MCF 10A (cell line): ENCODE measurements around the gene GAB4. TPM values are rescaled to one million over a fixed set of nuclear protein-coding genes. Genes with fewer than 3 reads are reported as not detected.
"Not testable (repeated sequence)": the region's sequence is repeated elsewhere in the genome, so short reads cannot be mapped to it uniquely, and the experiment has no call there.

ENCODE experiments used
- BruUV-seq: library from RNA; stranded (reverse); fragments of 400-500 nt; replicated peaks from 2 replicates; lab custom pipeline; 2021; lab: Mats Ljungman, UMichigan
- CTCF ChIA-PET: fragments of 300-600 bp; sonication (Branson Sonifier 250); formaldehyde crosslinking; extraction: SDS; loops from one replicate; lab custom pipeline; 2021; ENCODE audit warnings: antibody characterized with exemption, inconsistent platforms; lab: Yijun Ruan, JAX
- POLR2A ChIA-PET: fragments of 300-600, 350-650 bp; sonication (Branson Sonifier 250); formaldehyde crosslinking; extraction: SDS; loops from one replicate; lab custom pipeline; 2020; ENCODE audit warnings: antibody characterized with exemption, inconsistent platforms; lab: Yijun Ruan, JAX
- DNase-seq: peaks from one replicate; pipeline ENCODE4 v3.0.0-alpha.2; 2018; ENCODE audit not compliant: unreplicated experiment
- H3K27ac Mint-ChIP-seq: one replicate; pipeline ENCODE4 v1.8.0; 2022; ENCODE audit warnings: mild to moderate bottlenecking, low read depth, mixed read lengths; ENCODE audit not compliant: unreplicated experiment
- H3K27me3 Mint-ChIP-seq: one replicate; pipeline ENCODE4 v1.8.0; 2022; ENCODE audit warnings: mixed read lengths; ENCODE audit not compliant: insufficient read depth, unreplicated experiment
- H3K36me3 Mint-ChIP-seq: one replicate; pipeline ENCODE4 v1.8.0; 2022; ENCODE audit warnings: mild to moderate bottlenecking, moderate library complexity, mixed read lengths; ENCODE audit not compliant: insufficient read depth, unreplicated experiment
- H3K4me1 Mint-ChIP-seq: one replicate; pipeline ENCODE4 v1.8.0; 2022; ENCODE audit warnings: mixed read lengths; ENCODE audit not compliant: insufficient read depth, unreplicated experiment
- H3K4me3 Mint-ChIP-seq: one replicate; pipeline ENCODE4 v1.8.0; 2022; ENCODE audit warnings: mild to moderate bottlenecking, moderate library complexity, mixed read lengths; ENCODE audit not compliant: unreplicated experiment
- H3K9me3 Mint-ChIP-seq: one replicate; pipeline ENCODE4 v1.8.0; 2022; ENCODE audit warnings: mixed read lengths; ENCODE audit not compliant: unreplicated experiment
- CTCF ChIP-seq: fragments of 200-600 bp; IDR thresholded peaks from one replicate; pipeline ENCODE4 v1.8.0; 2022; ENCODE audit warnings: antibody characterized with exemption, mild to moderate bottlenecking; ENCODE audit not compliant: unreplicated experiment
- intact Hi-C: fragments of 100-400 bp; cut with micrococcal nuclease; formaldehyde crosslinking; loops from 2 replicates; pipeline ENCODE4 v1.14.1; 2022
- total RNA-seq: library from RNA; stranded (reverse); gene quantifications from 2 replicates; pipeline ENCODE4 v1.2.3, GENCODE V29; 2022

Gene GAB4
- total RNA-seq, 1 experiment from 2014 or later: not detected

- no peak overlapping the region for H3K27ac Mint-ChIP-seq
- H3K4me1 Mint-ChIP-seq: peaks cover under 1% of the 10 kb centered on the region
- H3K27me3 Mint-ChIP-seq: peaks cover 55% of the 10 kb centered on the region
- no peak overlapping the region for H3K4me3 Mint-ChIP-seq
- POLR2A ChIA-PET: no interaction called here
- intact Hi-C loops: no loop called here
- CTCF ChIA-PET: interaction anchor here (0.7 to 2.6 kb wide), 2 partner anchors 579 to 686 kb away, joined by 6 read pairs; no protein-coding TSS in a partner anchor
- no peaks in the 10 kb centered on the region for H3K9me3 Mint-ChIP-seq
- no TSS peak for BruUV-seq
- H3K36me3 Mint-ChIP-seq: no peaks in the 10 kb centered on the region
- DNase-seq: no peak
- no peak for TF ChIP-seq CTCF
These were observed 85.3 kb downstream of the GAB4 start for GRCh38 chr22:16922706-16923105.

- H3K27ac Mint-ChIP-seq: no peak overlapping the region
- intact Hi-C loops: no loop called here
- H3K4me3 Mint-ChIP-seq: no peak overlapping the region
- ChIA-PET POLR2A (no interaction called here), CTCF (interaction anchor here (0.7 to 2.6 kb wide), 4 partner anchors 136 to 685 kb away, joined by 4 to 11 read pairs (median 6); no protein-coding TSS in a partner anchor)
- no peaks in the 10 kb centered on the region for H3K36me3 Mint-ChIP-seq
- TF ChIP-seq CTCF: no peak
- peaks cover 50% of the 10 kb centered on the region for H3K27me3 Mint-ChIP-seq
- H3K9me3 Mint-ChIP-seq: no peaks in the 10 kb centered on the region
- no TSS peak for BruUV-seq
- DNase-seq: no peak
- peaks cover 6% of the 10 kb centered on the region for H3K4me1 Mint-ChIP-seq
These were observed 85.9 kb downstream of the GAB4 start for GRCh38 chr22:16922076-16922475.

DNA sequence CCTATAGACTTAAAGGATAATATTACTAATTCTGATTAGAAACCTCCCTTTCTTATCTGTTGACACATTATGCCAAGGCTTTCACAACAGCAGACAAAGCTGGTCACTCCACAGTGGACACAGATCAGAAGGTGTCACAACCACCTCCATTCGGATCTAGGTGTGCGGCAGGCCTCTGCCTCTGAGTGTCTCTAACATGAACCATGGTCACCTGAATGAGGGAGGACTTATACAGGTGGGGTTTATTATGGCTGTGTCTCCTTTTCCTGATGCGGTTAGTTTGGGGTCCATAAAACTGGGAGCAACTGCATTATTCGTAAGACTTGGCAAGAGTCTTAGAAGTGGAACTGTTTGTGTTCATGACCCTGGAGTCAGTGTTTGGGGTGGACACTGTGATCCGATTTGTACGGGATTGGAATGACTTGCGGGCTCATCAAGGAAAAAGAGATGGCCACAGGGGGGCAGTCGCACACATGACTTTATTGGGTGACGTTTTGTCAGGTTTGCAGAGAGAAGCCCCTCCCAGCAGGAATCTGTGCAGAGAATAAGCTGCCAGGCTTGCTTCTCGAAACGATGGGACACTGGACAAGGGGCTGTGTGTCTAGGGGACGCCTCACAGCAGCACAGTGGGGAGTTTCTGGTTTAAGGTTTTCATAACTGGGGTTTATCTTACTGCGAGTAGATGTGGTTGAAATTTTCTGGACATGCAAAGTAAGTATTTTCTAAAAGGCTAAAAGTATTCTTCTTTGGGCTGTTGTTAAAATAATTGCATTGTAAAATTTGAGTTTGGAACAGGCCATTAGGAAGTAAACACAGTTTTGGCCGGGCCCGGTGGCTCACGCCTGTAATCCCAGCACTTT, 90.6 kb downstream of the GAB4 start:
- intact Hi-C loops: loop anchor here (1.0 to 5.0 kb wide), 3 partner anchors 141 to 584 kb away; no protein-coding TSS in a partner anchor
- Mint-ChIP-seq H3K36me3 (no peaks in the 10 kb centered on the region), H3K4me3 (no peak overlapping the region), H3K27me3 (peaks cover 15% of the 10 kb centered on the region), H3K4me1 (peaks cover 7% of the 10 kb centered on the region), H3K9me3 (no peaks in the 10 kb centered on the region), H3K27ac (no peak overlapping the region)
- ChIA-PET CTCF (interaction anchor here (0.6 to 4.5 kb wide), 31 partner anchors 10 to 592 kb away, joined by 3 to 107 read pairs (median 3); no protein-coding TSS in a partner anchor), POLR2A (interaction anchor here (0.5 to 2.1 kb wide), 3 partner anchors 141 to 254 kb away, joined by 3 to 8 read pairs (median 3); no protein-coding TSS in a partner anchor)
- BruUV-seq: no TSS peak
- peak; percentile 75 for DNase-seq
- peak; percentile 60 for TF ChIP-seq CTCF

DNA sequence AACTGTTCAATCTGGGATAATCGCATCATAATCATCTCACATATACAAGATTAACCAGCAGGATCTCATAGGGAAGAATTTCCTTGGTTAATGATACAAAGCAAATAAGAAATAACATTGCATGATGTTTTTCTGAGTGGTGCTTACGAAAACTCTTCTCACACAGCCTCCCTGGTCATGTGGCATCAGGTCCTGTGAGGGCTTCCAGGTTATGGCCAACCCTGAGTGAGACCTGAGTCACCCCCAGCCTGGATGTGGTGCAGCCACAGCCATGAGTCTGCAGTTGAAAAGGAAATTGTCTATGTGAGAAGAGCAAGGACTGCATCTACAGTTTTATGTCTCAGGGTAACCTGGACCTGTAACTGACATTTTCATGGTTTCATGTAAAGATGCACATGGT, 92.3 kb downstream of the GAB4 start:
- no peaks in the 10 kb centered on the region for H3K9me3 Mint-ChIP-seq
- H3K36me3 Mint-ChIP-seq: no peaks in the 10 kb centered on the region
- H3K27ac Mint-ChIP-seq: no peak overlapping the region
- H3K4me3 Mint-ChIP-seq: no peak overlapping the region
- intact Hi-C loops: loop anchor here (5.0 kb wide), 1 partner anchor 257 kb away; no protein-coding TSS in a partner anchor
- POLR2A ChIA-PET: interaction anchor here (2.1 kb wide), 1 partner anchor 143 kb away, joined by 8 read pairs; no protein-coding TSS in a partner anchor
- CTCF ChIA-PET: interaction anchor here (1.3 to 4.5 kb wide), 5 partner anchors 12 to 594 kb away, joined by 3 to 107 read pairs (median 18); no protein-coding TSS in a partner anchor
- no TSS peak for BruUV-seq
- DNase-seq: peak; percentile 21
- no peak for TF ChIP-seq CTCF
- no peaks in the 10 kb centered on the region for H3K27me3 Mint-ChIP-seq
- H3K4me1 Mint-ChIP-seq: peaks cover 7% of the 10 kb centered on the region

GRCh38 chr22:16914911-16915310, 93.1 kb downstream of the GAB4 start:
- H3K4me3 Mint-ChIP-seq, POLR2A ChIA-PET, DNase-seq, H3K4me1 Mint-ChIP-seq, H3K27ac Mint-ChIP-seq, H3K27me3 Mint-ChIP-seq, BruUV-seq, H3K36me3 Mint-ChIP-seq, H3K9me3 Mint-ChIP-seq: not testable (repeated sequence)
- CTCF ChIA-PET: interaction anchor here (1.1 to 2.1 kb wide), 2 partner anchors 141 to 143 kb away, joined by 4 to 19 read pairs; no protein-coding TSS in a partner anchor
- intact Hi-C loops: loop anchor here (5.0 kb wide), 1 partner anchor 257 kb away; no protein-coding TSS in a partner anchor
